ENCODE data around the gene RNF150. TPM values are rescaled to one million over a fixed set of nuclear protein-coding genes. Genes with fewer than 3 reads are reported as not detected.

RNF150 gene
- total and polyA plus RNA-seq, 4 donors = 0.27 to 1.4 (median 0.81) TPM

GRCh38 chr4:141022111-141022695 is 111.1 kb downstream of the RNF150 start:
- H3K27me3 ChIP-seq (ENCODE audit: control insufficient read depth in 4 of 4, insufficient read depth in 4 of 4, low read length in 3 of 4) = no peaks in the 10 kb centered on the region
- H3K9ac ChIP-seq (ENCODE audit: low read depth in 1 of 2, low read length in 2 of 2) = no peak overlapping the region
- H3K9me3 ChIP-seq (ENCODE audit: control insufficient read depth in 4 of 4, low read length in 3 of 4) = no peaks in the 10 kb centered on the region
- no peak for DNase-seq (ENCODE audit: low spot score)
- no peaks in the 10 kb centered on the region for H3K36me3 ChIP-seq (ENCODE audit: control insufficient read depth in 4 of 4, insufficient read depth in 3 of 4, low read depth in 1 of 4, low read length in 3 of 4)
- TF ChIP-seq HNF4G (IDR thresholded peaks at IDR 0.05) (no peak), FOXA2 (IDR thresholded peaks at IDR 0.05) (no peak), ATF3 (IDR thresholded peaks at IDR 0.05) (no peak), HNF4A (conservative IDR thresholded peaks at IDR 0.05) (no peak), YY1 (IDR thresholded peaks at IDR 0.05) (no peak), MAX (IDR thresholded peaks at IDR 0.05) (no peak), SP1 (IDR thresholded peaks at IDR 0.05) (no peak), TAF1 (conservative IDR thresholded peaks at IDR 0.05) (no peak), FOXA1 (IDR thresholded peaks at IDR 0.05) (no peak), JUND (IDR thresholded peaks at IDR 0.05) (no peak), EGR1 (IDR thresholded peaks at IDR 0.05; ENCODE audit: low read depth in 2 of 2) (no peak), RAD21 (IDR thresholded peaks at IDR 0.05) (no peak), NR2F2 (IDR thresholded peaks at IDR 0.05) (no peak), GABPA (IDR thresholded peaks at IDR 0.05 in 1 of 2, conservative IDR thresholded peaks at IDR 0.05 in 1 of 2) (no peak), RXRA (IDR thresholded peaks at IDR 0.05) (no peak)
- TF ChIP-seq, protein P1, sequence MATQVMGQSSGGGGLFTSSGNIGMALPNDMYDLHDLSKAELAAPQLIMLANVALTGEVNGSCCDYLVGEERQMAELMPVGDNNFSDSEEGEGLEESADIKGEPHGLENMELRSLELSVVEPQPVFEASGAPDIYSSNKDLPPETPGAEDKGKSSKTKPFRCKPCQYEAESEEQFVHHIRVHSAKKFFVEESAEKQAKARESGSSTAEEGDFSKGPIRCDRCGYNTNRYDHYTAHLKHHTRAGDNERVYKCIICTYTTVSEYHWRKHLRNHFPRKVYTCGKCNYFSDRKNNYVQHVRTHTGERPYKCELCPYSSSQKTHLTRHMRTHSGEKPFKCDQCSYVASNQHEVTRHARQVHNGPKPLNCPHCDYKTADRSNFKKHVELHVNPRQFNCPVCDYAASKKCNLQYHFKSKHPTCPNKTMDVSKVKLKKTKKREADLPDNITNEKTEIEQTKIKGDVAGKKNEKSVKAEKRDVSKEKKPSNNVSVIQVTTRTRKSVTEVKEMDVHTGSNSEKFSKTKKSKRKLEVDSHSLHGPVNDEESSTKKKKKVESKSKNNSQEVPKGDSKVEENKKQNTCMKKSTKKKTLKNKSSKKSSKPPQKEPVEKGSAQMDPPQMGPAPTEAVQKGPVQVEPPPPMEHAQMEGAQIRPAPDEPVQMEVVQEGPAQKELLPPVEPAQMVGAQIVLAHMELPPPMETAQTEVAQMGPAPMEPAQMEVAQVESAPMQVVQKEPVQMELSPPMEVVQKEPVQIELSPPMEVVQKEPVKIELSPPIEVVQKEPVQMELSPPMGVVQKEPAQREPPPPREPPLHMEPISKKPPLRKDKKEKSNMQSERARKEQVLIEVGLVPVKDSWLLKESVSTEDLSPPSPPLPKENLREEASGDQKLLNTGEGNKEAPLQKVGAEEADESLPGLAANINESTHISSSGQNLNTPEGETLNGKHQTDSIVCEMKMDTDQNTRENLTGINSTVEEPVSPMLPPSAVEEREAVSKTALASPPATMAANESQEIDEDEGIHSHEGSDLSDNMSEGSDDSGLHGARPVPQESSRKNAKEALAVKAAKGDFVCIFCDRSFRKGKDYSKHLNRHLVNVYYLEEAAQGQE (IDR thresholded peaks at IDR 0.05) = no peak
- TF ChIP-seq, protein P2, sequence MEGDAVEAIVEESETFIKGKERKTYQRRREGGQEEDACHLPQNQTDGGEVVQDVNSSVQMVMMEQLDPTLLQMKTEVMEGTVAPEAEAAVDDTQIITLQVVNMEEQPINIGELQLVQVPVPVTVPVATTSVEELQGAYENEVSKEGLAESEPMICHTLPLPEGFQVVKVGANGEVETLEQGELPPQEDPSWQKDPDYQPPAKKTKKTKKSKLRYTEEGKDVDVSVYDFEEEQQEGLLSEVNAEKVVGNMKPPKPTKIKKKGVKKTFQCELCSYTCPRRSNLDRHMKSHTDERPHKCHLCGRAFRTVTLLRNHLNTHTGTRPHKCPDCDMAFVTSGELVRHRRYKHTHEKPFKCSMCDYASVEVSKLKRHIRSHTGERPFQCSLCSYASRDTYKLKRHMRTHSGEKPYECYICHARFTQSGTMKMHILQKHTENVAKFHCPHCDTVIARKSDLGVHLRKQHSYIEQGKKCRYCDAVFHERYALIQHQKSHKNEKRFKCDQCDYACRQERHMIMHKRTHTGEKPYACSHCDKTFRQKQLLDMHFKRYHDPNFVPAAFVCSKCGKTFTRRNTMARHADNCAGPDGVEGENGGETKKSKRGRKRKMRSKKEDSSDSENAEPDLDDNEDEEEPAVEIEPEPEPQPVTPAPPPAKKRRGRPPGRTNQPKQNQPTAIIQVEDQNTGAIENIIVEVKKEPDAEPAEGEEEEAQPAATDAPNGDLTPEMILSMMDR (IDR thresholded peaks at IDR 0.05; ENCODE audit: low read depth, low read length, missing input control) = no peak
- TF ChIP-seq, protein P3, sequence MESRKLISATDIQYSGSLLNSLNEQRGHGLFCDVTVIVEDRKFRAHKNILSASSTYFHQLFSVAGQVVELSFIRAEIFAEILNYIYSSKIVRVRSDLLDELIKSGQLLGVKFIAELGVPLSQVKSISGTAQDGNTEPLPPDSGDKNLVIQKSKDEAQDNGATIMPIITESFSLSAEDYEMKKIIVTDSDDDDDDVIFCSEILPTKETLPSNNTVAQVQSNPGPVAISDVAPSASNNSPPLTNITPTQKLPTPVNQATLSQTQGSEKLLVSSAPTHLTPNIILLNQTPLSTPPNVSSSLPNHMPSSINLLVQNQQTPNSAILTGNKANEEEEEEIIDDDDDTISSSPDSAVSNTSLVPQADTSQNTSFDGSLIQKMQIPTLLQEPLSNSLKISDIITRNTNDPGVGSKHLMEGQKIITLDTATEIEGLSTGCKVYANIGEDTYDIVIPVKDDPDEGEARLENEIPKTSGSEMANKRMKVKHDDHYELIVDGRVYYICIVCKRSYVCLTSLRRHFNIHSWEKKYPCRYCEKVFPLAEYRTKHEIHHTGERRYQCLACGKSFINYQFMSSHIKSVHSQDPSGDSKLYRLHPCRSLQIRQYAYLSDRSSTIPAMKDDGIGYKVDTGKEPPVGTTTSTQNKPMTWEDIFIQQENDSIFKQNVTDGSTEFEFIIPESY (IDR thresholded peaks at IDR 0.05) = no peak
- no peak overlapping the region for H3K4me3 ChIP-seq (ENCODE audit: low read depth in 1 of 3, low read length in 3 of 3)
- H3K4me1 ChIP-seq (ENCODE audit: control insufficient read depth in 4 of 4, insufficient read depth in 4 of 4, low read length in 3 of 4) = no peaks in the 10 kb centered on the region
- WGBS = 75% methylated on average over 3 of the region's 3 CpGs
- no peak overlapping the region for H3K27ac ChIP-seq (ENCODE audit: low read depth in 1 of 2, low read length in 2 of 2)
